ENCODE data around the gene IQGAP2. TPM values are rescaled to one million over a fixed set of nuclear protein-coding genes. Genes with fewer than 3 reads are reported as not detected.

IQGAP2 gene
- total and polyA plus RNA-seq, 3 donors from 2014 or later = 33.5 to 78.6 (median 60.2) TPM

GRCh38 chr5:76714751-76715485 is 311.8 kb downstream of the IQGAP2 start:
- H3K4me3 ChIP-seq = peak overlapping the region; percentile 77 to 88
- DNase-seq = peak; percentile 46
- H3K27ac ChIP-seq = no peak overlapping the region
- no peaks in the 10 kb centered on the region for H3K36me3 ChIP-seq (ENCODE audit: low read depth, missing control alignments)
- intact Hi-C loops (cut with DNase I; ENCODE audit: low total_unique reads) = no loop called here
- WGBS, 2 donors = 19 to 22% methylated on average over 13 to 52 of the region's 52 CpGs
- no peak for TF ChIP-seq POLR2A (IDR thresholded peaks at IDR 0.05)
- no peak for TF ChIP-seq CTCF (IDR thresholded peaks at IDR 0.05)
- no peaks in the 10 kb centered on the region for H3K27me3 ChIP-seq
- H3K9me3 ChIP-seq = no peaks in the 10 kb centered on the region
- peaks cover 6% of the 10 kb centered on the region for H3K4me1 ChIP-seq

- no peaks in the 10 kb centered on the region for H3K36me3 ChIP-seq (ENCODE audit: low read depth, missing control alignments)
- TF ChIP-seq POLR2A (IDR thresholded peaks at IDR 0.05) = no peak
- intact Hi-C loops (cut with DNase I; ENCODE audit: low total_unique reads) = no loop called here
- 0 to 1% methylated on average over 10 to 14 of the region's 14 CpGs for WGBS, 2 donors
- no peak for DNase-seq
- H3K9me3 ChIP-seq = no peaks in the 10 kb centered on the region
- H3K4me1 ChIP-seq = peaks cover 6% of the 10 kb centered on the region
- no peaks in the 10 kb centered on the region for H3K27me3 ChIP-seq
- H3K27ac ChIP-seq = peak overlapping the region in 1 of 2 donors; percentile 52
- H3K4me3 ChIP-seq = peak overlapping the region; percentile 77 to 88
Observed at GRCh38 chr5:76715486-76715735, 312.3 kb downstream of the IQGAP2 start.

- 0 to 1% methylated on average over 1 to 33 of the region's 82 CpGs for WGBS, 2 donors
- DNase-seq = peak; percentile 72
- peaks cover 6% of the 10 kb centered on the region for H3K4me1 ChIP-seq
- intact Hi-C loops (cut with DNase I; ENCODE audit: low total_unique reads) = no loop called here
- no peaks in the 10 kb centered on the region for H3K27me3 ChIP-seq
- H3K9me3 ChIP-seq = no peaks in the 10 kb centered on the region
- H3K36me3 ChIP-seq (ENCODE audit: low read depth, missing control alignments) = no peaks in the 10 kb centered on the region
- no peak for TF ChIP-seq POLR2A (IDR thresholded peaks at IDR 0.05)
- peak; percentile 21 to 61 (median 27) for TF ChIP-seq CTCF (IDR thresholded peaks at IDR 0.05)
- H3K27ac ChIP-seq = peak within 1 kb of the TSS; percentile 52 to 85
- H3K4me3 ChIP-seq = peak within 1 kb of the TSS; percentile 77 to 88
Observed at GRCh38 chr5:76715736-76716455, 312.8 kb downstream of the IQGAP2 start, which contains the start of gene F2R. Gene F2R (plus strand): TSS chr5:76716126. CDS start chr5:76716308, 182 bp downstream.

- peak overlapping the region; percentile 77 to 88 for H3K4me3 ChIP-seq
- H3K4me1 ChIP-seq = peaks cover 6% of the 10 kb centered on the region
- peak overlapping the region; percentile 52 to 85 for H3K27ac ChIP-seq
- H3K9me3 ChIP-seq = no peaks in the 10 kb centered on the region
- no peaks in the 10 kb centered on the region for H3K27me3 ChIP-seq
- 4 to 5% methylated on average over 29 of the region's 29 CpGs for WGBS, 2 donors
- H3K36me3 ChIP-seq (ENCODE audit: low read depth, missing control alignments) = no peaks in the 10 kb centered on the region
- TF ChIP-seq CTCF (IDR thresholded peaks at IDR 0.05) (no peak), POLR2A (IDR thresholded peaks at IDR 0.05) (no peak)
- intact Hi-C loops (cut with DNase I; ENCODE audit: low total_unique reads) = no loop called here
- DNase-seq = peak; percentile 61
Observed at GRCh38 chr5:76716456-76717157, 313.5 kb downstream of the IQGAP2 start.

All from testis (tissue), 3 donors.